ENCODE measurements around the gene DPP6.

DNA sequence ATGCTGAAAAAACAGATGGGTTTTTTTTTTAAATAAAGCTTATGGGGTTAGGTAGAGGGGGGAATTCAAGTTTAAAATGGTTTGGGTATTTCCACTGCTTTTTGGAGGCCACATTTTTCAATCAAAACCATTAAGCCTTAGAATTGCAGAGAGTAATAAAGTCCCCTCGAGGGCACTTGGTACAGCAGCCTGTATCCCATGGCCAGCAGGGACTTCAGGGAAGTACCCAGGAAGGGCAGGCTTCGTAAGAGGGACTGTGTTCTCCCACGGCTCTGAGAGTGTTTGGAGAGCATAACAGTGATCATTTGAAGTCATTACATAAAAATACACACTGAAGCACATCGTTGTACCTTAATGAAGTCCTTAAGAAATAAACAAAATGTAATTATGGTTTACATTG is 432.7 kb downstream of the DPP6 start:
- TF ChIP-seq CTCF (IDR thresholded peaks at IDR 0.05; ENCODE audit: insufficient read depth, low read depth, low read length) (no peak), EZH2 (IDR thresholded peaks at IDR 0.05; ENCODE audit: insufficient read depth, low read length) (no peak)
